ENCODE results near the gene SGCE. TPM values are rescaled to one million over a fixed set of nuclear protein-coding genes. Genes with fewer than 3 reads are reported as not detected.

SGCE gene
- total RNA-seq, 1 experiment from 2014 or later = 19.0 TPM

DNA sequence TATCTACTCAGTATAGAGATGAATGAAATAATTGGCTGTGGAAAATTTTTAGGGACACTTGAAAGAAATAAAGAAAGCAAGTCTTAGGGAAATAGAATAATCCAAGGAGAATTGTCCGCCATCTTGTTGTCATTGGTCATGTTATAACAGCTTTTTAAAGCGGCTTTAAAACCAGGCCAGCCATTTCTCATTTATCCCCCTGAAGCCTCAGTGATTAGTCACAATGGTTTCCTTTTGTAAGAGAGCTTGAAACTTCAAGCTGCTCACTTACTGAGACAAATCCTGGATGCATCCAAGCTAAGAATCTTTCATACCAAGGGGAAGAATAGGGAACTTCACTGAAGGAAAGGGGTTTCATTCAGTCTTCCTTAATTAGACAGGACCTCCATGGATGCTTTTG, 67.9 kb downstream of the SGCE start:
- no peak overlapping the region for H3K27ac Mint-ChIP-seq
- DNase-seq (ENCODE audit: low spot score) (no peak), ATAC-seq (no peak)
- peaks cover 12% of the 10 kb centered on the region for H3K9me3 Mint-ChIP-seq
- H3K4me3 Mint-ChIP-seq = no peak overlapping the region
- CTCF ChIA-PET = no interaction called here
- no peaks in the 10 kb centered on the region for H3K27me3 Mint-ChIP-seq (ENCODE audit: low read depth)
- TF ChIP-seq NFE2L1 (CRISPR knock-in tag; IDR thresholded peaks at IDR 0.05) (no peak), ZNF232 (CRISPR knock-in tag; IDR thresholded peaks at IDR 0.05) (no peak), ZBTB21 (CRISPR knock-in tag; IDR thresholded peaks at IDR 0.05; ENCODE audit: borderline replicate concordance) (no peak), GABPB1 (CRISPR knock-in tag; IDR thresholded peaks at IDR 0.05) (no peak)
- TF ChIP-seq, protein P1, sequence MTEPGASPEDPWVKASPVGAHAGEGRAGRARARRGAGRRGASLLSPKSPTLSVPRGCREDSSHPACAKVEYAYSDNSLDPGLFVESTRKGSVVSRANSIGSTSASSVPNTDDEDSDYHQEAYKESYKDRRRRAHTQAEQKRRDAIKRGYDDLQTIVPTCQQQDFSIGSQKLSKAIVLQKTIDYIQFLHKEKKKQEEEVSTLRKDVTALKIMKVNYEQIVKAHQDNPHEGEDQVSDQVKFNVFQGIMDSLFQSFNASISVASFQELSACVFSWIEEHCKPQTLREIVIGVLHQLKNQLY (CRISPR knock-in tag; IDR thresholded peaks at IDR 0.05) = no peak
- H3K36me3 Mint-ChIP-seq = peaks cover 20% of the 10 kb centered on the region
- POLR2A ChIA-PET = no interaction called here
- H3K4me1 Mint-ChIP-seq = peaks cover 9% of the 10 kb centered on the region

DNA sequence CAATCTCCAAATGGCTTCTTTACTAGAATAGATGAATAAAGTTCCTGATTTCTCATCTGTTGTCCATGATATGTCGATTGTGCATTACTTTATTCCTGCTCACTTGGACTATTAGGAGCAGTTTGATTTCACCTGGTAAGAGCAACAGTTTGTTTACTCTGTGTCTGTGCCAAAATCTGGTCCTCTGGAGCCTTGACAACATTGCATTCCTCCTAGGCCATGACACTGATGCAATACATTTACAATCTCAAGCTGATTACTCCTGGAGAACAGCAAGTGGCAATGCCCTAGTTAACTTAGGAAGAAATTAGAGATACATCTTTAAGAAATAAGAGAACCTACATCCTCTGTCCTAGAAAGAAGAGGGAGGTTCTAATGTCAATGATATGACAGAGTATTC, 71.8 kb downstream of the SGCE start:
- H3K27ac Mint-ChIP-seq = no peak overlapping the region
- POLR2A ChIA-PET = no interaction called here
- H3K9me3 Mint-ChIP-seq = peaks cover 8% of the 10 kb centered on the region
- no peaks in the 10 kb centered on the region for H3K27me3 Mint-ChIP-seq (ENCODE audit: low read depth)
- peaks cover 13% of the 10 kb centered on the region; the same call in 1 of the 2 replicates for H3K36me3 Mint-ChIP-seq
- no peaks in the 10 kb centered on the region for H3K4me1 Mint-ChIP-seq
- CTCF ChIA-PET = no interaction called here
- TF ChIP-seq GABPB1 (CRISPR knock-in tag; IDR thresholded peaks at IDR 0.05) (peak; percentile 80), ZNF416 (CRISPR knock-in tag; IDR thresholded peaks at IDR 0.05) (no peak)
- no peak for ATAC-seq
- no peak overlapping the region for H3K4me3 Mint-ChIP-seq
- DNase-seq (ENCODE audit: low spot score) = no peak

DNA sequence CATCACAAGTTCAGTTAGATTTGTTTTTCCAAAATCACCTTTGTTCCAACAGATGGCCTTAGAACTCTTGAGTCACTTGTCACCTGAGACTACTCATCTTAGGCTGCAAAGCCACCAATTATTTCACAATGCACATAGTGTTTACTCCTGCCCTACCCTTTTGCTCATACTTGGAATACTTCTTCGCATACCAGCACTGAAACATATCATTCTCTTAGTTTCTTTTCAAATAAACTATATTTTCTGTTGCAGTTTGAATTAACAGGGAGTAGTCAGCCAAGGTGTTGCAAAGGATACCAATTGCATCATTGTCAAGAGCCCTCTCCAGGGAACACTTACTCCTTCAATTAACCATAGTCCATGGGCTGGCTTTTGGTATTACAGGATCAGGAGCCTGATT, 75.3 kb downstream of the SGCE start:
- peaks cover 17% of the 10 kb centered on the region for H3K9me3 Mint-ChIP-seq
- ChIA-PET CTCF (no interaction called here), POLR2A (no interaction called here)
- no peak overlapping the region for H3K4me3 Mint-ChIP-seq
- TF ChIP-seq, protein P2, sequence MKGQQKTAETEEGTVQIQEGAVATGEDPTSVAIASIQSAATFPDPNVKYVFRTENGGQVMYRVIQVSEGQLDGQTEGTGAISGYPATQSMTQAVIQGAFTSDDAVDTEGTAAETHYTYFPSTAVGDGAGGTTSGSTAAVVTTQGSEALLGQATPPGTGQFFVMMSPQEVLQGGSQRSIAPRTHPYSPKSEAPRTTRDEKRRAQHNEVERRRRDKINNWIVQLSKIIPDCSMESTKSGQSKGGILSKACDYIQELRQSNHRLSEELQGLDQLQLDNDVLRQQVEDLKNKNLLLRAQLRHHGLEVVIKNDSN (CRISPR knock-in tag; IDR thresholded peaks at IDR 0.05) = no peak
- TF ChIP-seq GABPB1 (CRISPR knock-in tag; IDR thresholded peaks at IDR 0.05) = peak; percentile 80
- H3K27ac Mint-ChIP-seq = no peak overlapping the region
- ATAC-seq (no peak), DNase-seq (ENCODE audit: low spot score) (no peak)
- peaks cover 10% of the 10 kb centered on the region for H3K4me1 Mint-ChIP-seq
- H3K36me3 Mint-ChIP-seq = peaks cover 13% of the 10 kb centered on the region
- H3K27me3 Mint-ChIP-seq (ENCODE audit: low read depth) = no peaks in the 10 kb centered on the region

DNA sequence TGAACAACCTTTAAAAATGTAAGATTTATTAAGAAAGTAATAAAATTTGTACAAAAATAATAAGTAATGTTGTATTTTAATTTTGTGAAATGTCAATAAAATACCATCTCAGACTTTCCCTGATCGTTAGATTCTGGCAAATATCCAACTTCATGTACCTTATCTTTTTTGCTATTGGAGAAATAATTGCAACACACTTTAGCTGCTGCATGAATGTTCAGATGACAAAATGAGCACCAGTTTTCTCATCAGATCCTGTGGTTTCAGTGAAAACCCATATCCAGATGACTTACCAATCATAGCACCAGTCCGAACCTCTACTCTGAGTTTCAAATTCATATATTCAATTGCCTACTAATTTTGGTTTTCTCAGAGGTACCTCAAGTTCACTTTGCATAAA, 76.5 kb downstream of the SGCE start:
- Mint-ChIP-seq H3K27me3 (ENCODE audit: low read depth) (no peaks in the 10 kb centered on the region), H3K27ac (no peak overlapping the region), H3K9me3 (peaks cover 26% of the 10 kb centered on the region), H3K36me3 (peaks cover 23% of the 10 kb centered on the region), H3K4me3 (no peak overlapping the region), H3K4me1 (peaks cover 10% of the 10 kb centered on the region)
- ATAC-seq = no peak
- ChIA-PET POLR2A (no interaction called here), CTCF (no interaction called here)
- DNase-seq (ENCODE audit: low spot score) = no peak
- TF ChIP-seq, protein P1 (CRISPR knock-in tag; IDR thresholded peaks at IDR 0.05) = no peak
- TF ChIP-seq, protein P3, sequence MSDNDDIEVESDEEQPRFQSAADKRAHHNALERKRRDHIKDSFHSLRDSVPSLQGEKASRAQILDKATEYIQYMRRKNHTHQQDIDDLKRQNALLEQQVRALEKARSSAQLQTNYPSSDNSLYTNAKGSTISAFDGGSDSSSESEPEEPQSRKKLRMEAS (CRISPR knock-in tag; IDR thresholded peaks at IDR 0.05) = no peak
- TF ChIP-seq, protein P4, sequence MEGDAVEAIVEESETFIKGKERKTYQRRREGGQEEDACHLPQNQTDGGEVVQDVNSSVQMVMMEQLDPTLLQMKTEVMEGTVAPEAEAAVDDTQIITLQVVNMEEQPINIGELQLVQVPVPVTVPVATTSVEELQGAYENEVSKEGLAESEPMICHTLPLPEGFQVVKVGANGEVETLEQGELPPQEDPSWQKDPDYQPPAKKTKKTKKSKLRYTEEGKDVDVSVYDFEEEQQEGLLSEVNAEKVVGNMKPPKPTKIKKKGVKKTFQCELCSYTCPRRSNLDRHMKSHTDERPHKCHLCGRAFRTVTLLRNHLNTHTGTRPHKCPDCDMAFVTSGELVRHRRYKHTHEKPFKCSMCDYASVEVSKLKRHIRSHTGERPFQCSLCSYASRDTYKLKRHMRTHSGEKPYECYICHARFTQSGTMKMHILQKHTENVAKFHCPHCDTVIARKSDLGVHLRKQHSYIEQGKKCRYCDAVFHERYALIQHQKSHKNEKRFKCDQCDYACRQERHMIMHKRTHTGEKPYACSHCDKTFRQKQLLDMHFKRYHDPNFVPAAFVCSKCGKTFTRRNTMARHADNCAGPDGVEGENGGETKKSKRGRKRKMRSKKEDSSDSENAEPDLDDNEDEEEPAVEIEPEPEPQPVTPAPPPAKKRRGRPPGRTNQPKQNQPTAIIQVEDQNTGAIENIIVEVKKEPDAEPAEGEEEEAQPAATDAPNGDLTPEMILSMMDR (IDR thresholded peaks at IDR 0.05) = no peak
- TF ChIP-seq FOXP1 (CRISPR knock-in tag; IDR thresholded peaks at IDR 0.05; ENCODE audit: borderline replicate concordance) (no peak), SMAD3 (CRISPR knock-in tag; IDR thresholded peaks at IDR 0.05; ENCODE audit: borderline replicate concordance) (no peak)
- TF ChIP-seq, protein P5, sequence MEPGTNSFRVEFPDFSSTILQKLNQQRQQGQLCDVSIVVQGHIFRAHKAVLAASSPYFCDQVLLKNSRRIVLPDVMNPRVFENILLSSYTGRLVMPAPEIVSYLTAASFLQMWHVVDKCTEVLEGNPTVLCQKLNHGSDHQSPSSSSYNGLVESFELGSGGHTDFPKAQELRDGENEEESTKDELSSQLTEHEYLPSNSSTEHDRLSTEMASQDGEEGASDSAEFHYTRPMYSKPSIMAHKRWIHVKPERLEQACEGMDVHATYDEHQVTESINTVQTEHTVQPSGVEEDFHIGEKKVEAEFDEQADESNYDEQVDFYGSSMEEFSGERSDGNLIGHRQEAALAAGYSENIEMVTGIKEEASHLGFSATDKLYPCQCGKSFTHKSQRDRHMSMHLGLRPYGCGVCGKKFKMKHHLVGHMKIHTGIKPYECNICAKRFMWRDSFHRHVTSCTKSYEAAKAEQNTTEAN (CRISPR knock-in tag; IDR thresholded peaks at IDR 0.05) = no peak
- TF ChIP-seq, protein P6, sequence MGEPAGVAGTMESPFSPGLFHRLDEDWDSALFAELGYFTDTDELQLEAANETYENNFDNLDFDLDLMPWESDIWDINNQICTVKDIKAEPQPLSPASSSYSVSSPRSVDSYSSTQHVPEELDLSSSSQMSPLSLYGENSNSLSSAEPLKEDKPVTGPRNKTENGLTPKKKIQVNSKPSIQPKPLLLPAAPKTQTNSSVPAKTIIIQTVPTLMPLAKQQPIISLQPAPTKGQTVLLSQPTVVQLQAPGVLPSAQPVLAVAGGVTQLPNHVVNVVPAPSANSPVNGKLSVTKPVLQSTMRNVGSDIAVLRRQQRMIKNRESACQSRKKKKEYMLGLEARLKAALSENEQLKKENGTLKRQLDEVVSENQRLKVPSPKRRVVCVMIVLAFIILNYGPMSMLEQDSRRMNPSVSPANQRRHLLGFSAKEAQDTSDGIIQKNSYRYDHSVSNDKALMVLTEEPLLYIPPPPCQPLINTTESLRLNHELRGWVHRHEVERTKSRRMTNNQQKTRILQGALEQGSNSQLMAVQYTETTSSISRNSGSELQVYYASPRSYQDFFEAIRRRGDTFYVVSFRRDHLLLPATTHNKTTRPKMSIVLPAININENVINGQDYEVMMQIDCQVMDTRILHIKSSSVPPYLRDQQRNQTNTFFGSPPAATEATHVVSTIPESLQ (CRISPR knock-in tag; IDR thresholded peaks at IDR 0.05) = no peak

Data from WTC11 (cell line).